ENCODE data around the gene CELA3A.

The CELA3A gene

GRCh38 chr1:22037520-22037919, 36.1 kb downstream of the CELA3A start:
- TF ChIP-seq CTCF (IDR thresholded peaks at IDR 0.05; ENCODE audit: low read depth, low read length), result no peak
- H3K4me3 ChIP-seq (replicated peaks in 1 of 2; ENCODE audit: low read depth in 2 of 2, low read length in 2 of 2), result no peak overlapping the region
- DNase-seq (ENCODE audit: low read depth in 2 of 2), result no peak

- H3K4me3 ChIP-seq (replicated peaks in 1 of 2; ENCODE audit: low read depth in 2 of 2, low read length in 2 of 2), result no peak overlapping the region
- DNase-seq (ENCODE audit: low read depth in 2 of 2), result no peak
- no peak for TF ChIP-seq CTCF (IDR thresholded peaks at IDR 0.05; ENCODE audit: low read depth, low read length)
Observed at GRCh38 chr1:22038036-22038435, 36.6 kb downstream of the CELA3A start.

DNA sequence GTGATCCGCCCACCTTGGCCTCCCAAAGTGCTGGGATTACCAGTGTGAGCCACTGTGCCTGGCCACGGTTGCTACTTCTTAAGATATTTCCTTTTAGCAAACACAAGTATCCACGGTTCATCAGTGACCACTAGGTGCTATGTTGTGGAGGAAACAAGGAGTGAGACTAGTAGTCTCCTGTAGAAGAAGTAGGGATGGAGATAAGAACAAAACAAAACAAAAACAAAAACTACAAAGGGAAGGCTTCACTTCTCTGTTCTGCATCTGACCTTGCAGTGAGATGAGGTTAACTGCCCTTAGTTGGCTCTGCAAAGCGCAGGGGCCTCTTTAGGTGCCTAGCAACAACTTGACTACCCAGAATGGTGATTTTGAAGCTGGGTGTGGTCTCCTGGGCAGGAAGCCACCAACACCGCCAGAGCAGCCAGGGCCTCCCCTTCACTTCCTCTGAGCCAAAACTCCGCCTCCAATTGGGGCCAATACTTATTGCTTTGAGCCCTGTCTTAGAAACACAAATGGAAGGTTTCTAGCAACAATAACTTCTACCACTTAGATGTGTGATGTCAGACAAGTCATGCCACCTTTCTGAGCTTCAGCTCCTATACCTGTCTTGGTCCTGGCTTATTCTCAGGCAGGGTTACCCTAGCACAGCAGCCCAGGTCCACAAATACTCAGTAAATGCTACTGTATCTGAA, 38.3 kb downstream of the CELA3A start:
- DNase-seq (ENCODE audit: low read depth in 2 of 2), result peak; percentile 67 to 88
- no peak overlapping the region for H3K4me3 ChIP-seq (replicated peaks in 1 of 2; ENCODE audit: low read depth in 2 of 2, low read length in 2 of 2)
- TF ChIP-seq CTCF (IDR thresholded peaks at IDR 0.05; ENCODE audit: low read depth, low read length), result no peak

DNA sequence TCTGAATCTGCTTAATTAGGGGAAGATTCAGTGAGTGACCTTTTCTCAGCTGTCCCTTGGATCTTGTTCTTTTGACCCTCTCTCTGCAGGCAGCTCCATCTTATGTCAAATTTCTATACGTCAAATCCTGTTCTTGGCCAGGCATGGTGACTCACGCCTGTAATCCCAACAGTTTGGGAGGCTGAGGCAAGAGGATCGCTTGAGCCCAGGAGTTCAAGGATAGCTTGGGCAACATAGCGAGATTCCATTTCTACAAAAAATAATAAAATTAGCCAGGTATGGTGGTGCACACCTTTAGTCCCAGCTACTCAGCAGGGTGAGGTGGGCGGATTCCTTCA, 38.8 kb downstream of the CELA3A start:
- no peak for DNase-seq (ENCODE audit: low read depth in 2 of 2)
- no peak overlapping the region for H3K4me3 ChIP-seq (replicated peaks in 1 of 2; ENCODE audit: low read depth in 2 of 2, low read length in 2 of 2)
- no peak for TF ChIP-seq CTCF (IDR thresholded peaks at IDR 0.05; ENCODE audit: low read depth, low read length)

DNA sequence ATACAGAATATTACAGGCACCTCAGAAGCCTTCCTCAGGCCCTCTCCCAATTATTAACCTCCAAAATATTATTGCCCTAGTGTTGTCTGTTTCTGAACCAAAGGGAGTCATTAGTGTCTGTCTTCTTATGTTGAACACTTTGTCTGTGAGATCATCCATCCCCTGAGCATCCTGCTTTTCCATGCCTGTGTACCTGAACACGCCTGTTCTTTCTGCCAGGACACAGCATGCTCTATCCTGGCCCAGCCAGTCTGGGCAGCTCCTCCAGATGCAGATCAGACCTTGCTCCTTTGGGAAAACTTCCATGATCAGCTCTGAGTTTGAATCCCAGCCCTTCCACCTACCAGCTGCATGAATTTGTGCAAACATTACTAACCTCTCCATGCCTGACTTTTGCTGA, 40.0 kb downstream of the CELA3A start:
- TF ChIP-seq CTCF (IDR thresholded peaks at IDR 0.05; ENCODE audit: low read depth, low read length), result no peak

DNA sequence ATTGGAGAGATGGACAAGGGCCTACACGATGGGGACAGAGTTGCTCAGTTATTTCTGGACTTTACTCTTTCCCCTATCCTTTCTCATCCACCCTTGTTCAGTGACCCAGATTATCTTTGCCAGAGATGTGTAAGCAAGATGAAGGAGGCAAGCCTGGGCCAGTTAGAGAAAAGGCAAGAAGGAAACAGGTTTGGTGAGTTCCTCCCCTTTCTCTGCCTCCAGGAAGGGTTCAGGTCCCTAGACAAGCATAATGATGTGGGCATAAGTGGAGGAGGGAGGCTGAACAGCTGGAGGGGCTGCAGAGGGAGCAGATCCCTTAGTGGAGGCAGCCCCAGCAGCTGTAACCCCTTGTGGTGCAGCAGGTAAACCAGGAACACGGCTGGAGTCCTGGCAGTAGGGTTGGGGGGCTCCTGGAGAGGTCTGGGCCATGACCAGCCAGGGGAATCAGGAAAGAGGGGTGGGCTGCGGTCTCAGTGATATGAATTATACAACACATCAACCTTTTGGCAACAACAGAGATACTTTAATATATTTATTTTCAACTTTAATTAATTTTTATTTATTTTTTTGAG, 41.8 kb downstream of the CELA3A start:
- DNase-seq (ENCODE audit: low read depth in 2 of 2), result no peak
- H3K4me3 ChIP-seq (replicated peaks in 1 of 2; ENCODE audit: low read depth in 2 of 2, low read length in 2 of 2), result no peak overlapping the region
- no peak for TF ChIP-seq CTCF (IDR thresholded peaks at IDR 0.05; ENCODE audit: low read depth, low read length)

More for the DNA sequence above, 40.0 kb downstream of the CELA3A start:
- H3K4me3 ChIP-seq (replicated peaks in 1 of 2; ENCODE audit: low read depth in 2 of 2, low read length in 2 of 2), result no peak overlapping the region
- DNase-seq (ENCODE audit: low read depth in 2 of 2), result no peak
